Inferior parietal cortex (tissue), 1 donor: ENCODE results near the gene CD82.
A peak's percentile ranks its signal among the peaks of the same experiment; 100 is the strongest.

ENCODE experiments used
- DNase-seq: peaks from one replicate; pipeline ENCODE4 v3.0.0-alpha.2; 2016; ENCODE audit errors: extremely low spot score

The CD82 gene

GRCh38 chr11:44617671-44618461, 52.4 kb downstream of the CD82 start:
- DNase-seq = no peak

- no peak for DNase-seq
Measured at GRCh38 chr11:44618561-44619425, 53.3 kb downstream of the CD82 start.

GRCh38 chr11:44620328-44620725, 54.9 kb downstream of the CD82 start:
- no peak for DNase-seq

DNA sequence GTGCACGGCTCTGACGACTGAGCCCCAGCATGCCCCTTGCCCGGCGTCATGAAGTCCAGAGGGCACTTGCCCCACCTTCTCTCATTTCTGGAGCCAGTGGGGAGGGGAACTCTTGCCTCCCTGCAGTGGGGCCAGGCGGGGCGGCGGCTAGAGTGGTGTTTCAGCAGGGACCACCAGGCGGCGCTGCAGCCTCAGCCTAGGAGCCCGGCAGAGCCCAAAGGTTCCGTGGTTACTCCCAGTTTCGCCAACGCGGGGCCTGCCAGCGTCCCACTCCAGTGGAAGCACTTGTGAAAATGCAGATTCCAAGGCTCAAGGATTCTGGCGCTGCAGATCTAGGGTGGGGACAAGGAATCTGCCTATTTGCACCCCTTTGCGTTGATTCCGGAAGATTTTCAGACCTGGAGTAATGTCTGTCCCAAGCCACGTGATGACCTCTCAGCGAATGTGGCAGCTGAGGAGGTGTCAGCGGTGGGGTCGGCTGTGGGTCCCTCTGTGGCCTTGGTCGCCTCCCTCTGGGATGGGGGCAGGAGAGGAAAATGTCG, 55.7 kb downstream of the CD82 start:
- peak; percentile 85 for DNase-seq

GRCh38 chr11:44621784-44622183, 56.3 kb downstream of the CD82 start:
- no peak for DNase-seq

DNA sequence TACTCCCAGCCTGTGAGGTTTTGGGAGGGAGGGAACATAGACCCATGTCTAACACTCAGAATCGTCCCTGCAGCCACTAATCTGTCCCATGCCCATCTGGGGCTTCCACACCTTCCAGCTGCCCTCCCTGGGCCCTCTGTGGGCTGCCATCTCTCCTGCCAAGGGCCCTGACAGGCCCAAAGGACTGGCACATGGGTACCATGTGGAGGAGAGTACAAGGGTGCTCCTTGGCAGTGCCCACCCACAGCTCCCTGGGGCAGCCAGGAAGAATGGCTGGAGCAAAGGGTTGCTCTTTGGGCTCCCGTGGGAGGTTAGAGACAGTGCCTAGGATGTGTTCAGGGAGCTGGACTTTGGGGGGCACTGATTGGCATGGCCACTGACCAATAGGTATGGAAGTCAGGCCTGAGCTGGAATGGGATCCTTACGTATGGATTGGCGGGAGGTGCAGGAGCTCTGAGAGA, 56.8 kb downstream of the CD82 start:
- no peak for DNase-seq

DNA sequence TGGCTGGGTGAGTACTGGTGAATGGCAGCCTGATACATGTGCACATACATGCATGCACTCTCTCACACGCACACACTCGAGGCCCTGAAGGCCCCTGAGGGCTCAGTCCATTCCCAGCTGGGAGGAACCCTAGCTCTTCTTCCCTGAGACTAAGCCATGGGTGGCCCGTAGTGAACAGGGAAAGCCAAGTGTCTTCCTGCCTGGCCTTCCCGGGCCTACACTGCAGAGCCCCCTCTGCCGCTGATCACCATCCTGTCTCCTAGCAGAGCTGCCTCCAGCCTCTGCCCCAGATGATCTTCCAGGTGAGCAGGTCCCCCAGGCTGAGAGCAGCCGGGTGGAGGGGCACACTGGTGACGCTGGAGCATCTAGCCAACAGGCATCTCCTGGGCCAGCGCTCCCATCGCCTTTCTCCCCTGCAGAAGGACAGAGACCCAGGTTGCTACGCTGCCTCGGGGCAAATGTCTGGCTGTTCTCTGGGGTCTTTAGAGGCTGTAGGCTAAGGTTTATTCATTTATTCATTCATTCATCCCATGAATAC, 57.3 kb downstream of the CD82 start:
- DNase-seq = no peak

DNA sequence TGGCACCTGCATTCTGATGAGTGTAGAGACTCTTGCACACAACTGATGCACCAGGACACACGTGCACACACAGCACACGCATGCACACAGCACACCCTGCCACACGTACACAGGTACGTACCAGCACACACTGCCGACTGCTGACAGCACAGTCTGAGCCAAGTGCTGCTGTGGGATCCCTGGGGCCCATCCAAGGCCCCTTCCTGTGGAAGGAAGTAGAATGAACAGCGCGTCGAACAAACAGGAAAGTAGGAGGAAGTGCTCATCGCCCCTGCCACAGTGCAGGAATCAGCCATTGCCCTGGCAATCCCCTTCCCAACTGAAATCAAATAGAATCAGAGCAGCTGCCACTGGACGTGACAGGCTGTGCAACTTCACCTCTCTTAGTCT, 57.9 kb downstream of the CD82 start:
- no peak for DNase-seq

DNA sequence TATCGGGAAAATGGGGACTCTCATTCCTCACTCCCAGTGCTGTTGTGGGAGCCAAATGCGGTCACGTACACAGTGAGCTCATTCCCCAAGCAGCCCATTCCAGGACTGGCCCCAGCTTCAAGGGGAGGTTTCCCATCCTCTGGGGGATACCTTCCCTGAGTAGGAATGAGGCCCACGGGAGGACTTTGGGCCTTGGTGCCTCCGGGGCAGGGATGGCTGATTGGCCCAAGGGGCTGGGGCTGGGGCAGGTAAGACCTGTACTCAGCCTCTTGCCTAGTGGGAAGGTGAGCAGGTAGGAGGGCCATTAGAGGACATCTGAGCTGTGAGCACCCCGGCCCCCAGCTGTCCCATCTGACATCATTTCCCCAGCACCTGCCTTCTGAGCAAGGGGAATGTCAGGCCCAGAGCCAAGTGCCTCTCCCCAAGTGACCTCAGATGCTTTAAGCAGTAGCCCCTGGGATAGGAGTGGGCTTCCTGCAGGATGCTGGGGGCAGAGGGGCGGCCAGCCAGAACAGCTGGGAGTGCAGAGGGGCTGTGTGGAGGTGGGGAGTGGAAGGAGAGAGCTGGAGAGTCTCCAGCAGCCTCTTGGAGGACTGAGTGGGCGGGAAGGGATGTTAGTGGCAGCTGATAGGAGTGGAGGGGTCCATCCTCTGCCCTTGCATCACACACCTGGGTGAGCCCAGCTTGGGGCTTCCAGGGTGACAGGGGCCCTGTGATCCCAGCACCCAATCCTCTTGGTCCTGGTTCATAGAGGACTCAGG, 58.4 kb downstream of the CD82 start:
- DNase-seq = no peak

- no peak for DNase-seq
Measured at GRCh38 chr11:44624761-44625221, 59.3 kb downstream of the CD82 start.

DNA sequence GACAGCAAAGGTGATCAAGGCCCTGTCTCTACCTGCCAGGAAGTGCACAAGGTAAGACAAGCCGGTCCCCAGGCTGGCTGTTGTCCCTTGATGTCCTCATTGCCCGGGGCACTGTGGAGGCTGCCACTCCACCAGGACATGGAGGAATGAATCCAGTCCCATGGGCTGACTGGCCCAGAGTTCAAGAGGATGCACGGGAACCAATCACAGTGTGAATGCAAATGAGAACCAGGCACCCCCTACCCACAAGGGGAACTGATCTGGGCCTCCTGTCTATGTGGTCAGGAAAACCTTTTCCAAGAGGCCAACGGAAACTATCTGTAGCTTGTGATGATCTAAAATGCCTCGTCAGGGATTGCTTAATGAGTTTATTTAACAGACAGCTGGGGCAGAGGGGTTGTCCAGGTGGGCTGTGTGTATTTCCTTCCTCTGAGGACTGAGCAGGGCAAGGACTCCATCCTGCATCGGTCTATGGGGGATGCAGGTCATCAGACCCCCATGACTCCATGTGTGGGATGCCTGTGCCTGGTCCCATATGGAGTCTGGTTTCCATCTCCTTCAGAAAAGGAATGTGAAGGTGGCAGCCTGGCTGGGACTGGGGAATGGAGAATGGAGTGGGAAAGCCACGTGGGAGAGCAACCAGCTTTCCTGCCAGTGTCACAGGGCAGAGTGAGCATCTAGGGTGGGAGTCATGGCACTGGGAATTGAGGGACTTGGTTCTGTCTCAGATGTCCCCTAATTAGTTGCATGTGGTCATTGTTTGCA, 60.5 kb downstream of the CD82 start:
- DNase-seq = no peak

DNA sequence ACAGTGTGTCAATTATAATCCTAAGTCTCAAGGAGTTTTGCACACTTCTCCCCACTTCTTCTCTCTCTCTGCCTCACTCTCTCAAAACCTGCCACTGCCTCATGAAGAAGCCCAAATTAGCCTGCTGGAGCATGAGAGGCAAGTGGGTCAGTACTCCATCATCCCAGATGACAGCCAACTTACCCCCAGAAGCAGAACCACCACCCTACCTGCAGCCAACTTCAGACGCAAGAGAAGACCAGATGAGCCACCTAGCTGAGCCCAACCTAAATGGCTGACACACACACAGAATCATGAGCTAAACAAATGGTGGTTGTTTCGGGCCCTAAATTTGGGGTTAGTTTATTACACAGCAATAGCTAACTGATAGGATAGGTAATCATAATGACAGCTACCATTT, 61.2 kb downstream of the CD82 start:
- DNase-seq = no peak

GRCh38 chr11:44627165-44627789, 61.8 kb downstream of the CD82 start:
- no peak for DNase-seq

- DNase-seq = peak; percentile 84
Measured at GRCh38 chr11:44627911-44628729, 62.7 kb downstream of the CD82 start.

GRCh38 chr11:44628730-44629700, 63.6 kb downstream of the CD82 start:
- no peak for DNase-seq

DNA sequence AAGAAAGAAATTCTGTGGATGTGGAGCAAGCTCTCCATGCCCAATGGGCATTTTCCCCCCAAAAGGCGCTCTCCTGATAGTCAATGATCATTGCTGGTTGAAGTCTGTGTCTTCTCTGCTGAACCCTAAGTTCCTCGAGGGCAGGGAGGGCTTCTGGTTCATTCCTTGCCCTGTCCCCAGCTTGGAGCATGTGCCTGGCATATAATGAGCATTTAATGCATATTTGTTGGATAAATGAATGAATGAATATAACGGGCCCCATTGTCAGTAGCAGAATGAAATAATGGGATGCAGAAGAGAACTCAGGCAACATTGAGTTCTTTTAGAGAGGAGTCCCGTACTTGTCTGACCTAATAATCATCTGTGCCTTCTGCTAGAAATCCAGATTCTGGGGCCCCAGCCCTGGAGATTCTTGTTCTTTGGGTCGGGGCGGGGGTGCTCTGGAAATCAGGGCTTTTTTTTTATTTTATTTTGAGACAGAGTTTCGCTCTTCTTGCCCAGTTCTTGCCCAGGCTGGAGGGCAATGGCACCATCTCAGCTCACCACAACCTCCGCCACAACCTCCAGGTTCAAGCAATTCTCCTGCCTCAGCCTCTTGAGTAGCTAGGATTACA, 64.4 kb downstream of the CD82 start:
- peak; percentile 59 for DNase-seq

GRCh38 chr11:44630511-44631210, 65.2 kb downstream of the CD82 start:
- no peak for DNase-seq
